ENCODE results near the gene GATB. TPM values are rescaled to one million over a fixed set of nuclear protein-coding genes. Genes with fewer than 3 reads are reported as not detected.

GATB gene
- total and polyA plus RNA-seq, 2 donors (not counting 1 experiment from before 2014, with no cell fraction given), result 18.7 to 20.8 TPM

DNA sequence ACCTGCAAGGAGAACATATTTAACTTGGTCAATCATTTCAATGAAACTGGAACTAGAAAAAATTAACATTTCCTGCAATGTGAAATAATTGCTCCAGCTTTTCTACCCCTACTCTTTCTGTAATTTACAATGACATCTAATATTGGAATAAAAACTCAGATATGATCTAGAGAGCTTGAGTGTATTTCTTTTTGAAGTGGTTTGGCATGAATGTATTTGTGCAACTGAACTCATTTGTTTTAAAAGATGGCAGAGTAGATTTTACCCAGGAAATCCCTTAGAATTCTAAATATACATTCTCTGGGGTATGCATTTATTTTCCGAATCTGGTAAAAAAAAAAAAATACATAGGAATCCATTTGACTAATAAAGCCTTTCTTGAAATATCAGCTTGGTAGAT, 21.5 kb upstream of the GATB start:
- no peak overlapping the region for H3K4me2 ChIP-seq (ENCODE audit: extremely low read depth, insufficient read depth, low read length)

DNA sequence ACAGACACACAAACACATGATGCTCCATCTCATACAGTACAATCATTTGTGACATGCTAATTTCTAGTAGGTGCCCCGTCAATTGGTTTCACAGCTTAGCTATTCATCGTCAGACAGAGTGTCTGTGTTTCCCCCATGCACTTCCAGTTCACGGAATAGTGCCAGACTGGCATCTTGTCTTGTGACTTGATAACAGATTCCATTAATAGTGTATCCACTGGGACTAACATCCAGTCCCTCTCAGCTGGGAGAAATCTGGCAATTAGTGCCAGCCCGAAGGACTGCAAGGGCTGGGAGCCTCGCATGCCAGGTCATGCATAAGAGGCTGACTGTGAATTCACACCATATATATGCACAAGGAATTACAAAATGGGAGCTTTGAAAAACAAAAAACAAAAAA, 20.2 kb upstream of the GATB start:
- H3K4me3 ChIP-seq (replicated peaks in 1 of 4; ENCODE audit: control extremely low read depth in 1 of 4, insufficient read depth in 1 of 4, low read depth in 3 of 4, low read length in 4 of 4), result no peak overlapping the region
- H4K20me1 ChIP-seq (ENCODE audit: control insufficient read depth, extremely low read depth, insufficient read depth, low read length), result no peaks in the 10 kb centered on the region
- H3K9me3 ChIP-seq (ENCODE audit: control insufficient read depth, insufficient read depth, low read depth, low read length), result no peaks in the 10 kb centered on the region
- H3K27me3 ChIP-seq (ENCODE audit: control insufficient read depth, insufficient read depth, low read length), result peaks cover 2% of the 10 kb centered on the region
- no peak overlapping the region for H3K27ac ChIP-seq (ENCODE audit: insufficient read depth, low read length)
- no peaks in the 10 kb centered on the region for H3K36me3 ChIP-seq (ENCODE audit: control insufficient read depth, insufficient read depth, low read length)
- H2AFZ ChIP-seq (ENCODE audit: low read length), result no peak overlapping the region
- no peaks in the 10 kb centered on the region for H3K4me1 ChIP-seq (ENCODE audit: control insufficient read depth, extremely low read depth, insufficient read depth, low read length)
- DNase-seq (ENCODE audit: low read depth in 2 of 2), result no peak
- no peak overlapping the region for H3K4me2 ChIP-seq (ENCODE audit: extremely low read depth, insufficient read depth, low read length)
- no peak for TF ChIP-seq EZH2 (IDR thresholded peaks at IDR 0.05; ENCODE audit: low read length, missing control alignments)
- TF ChIP-seq CTCF (conservative IDR thresholded peaks at IDR 0.05 in 1 of 2, IDR thresholded peaks at IDR 0.05 in 1 of 2; ENCODE audit: low read depth in 1 of 2, low read length in 2 of 2), result no peak
- no peak overlapping the region for H3K9ac ChIP-seq (ENCODE audit: insufficient read depth, low read length)
- H3K79me2 ChIP-seq (ENCODE audit: control insufficient read depth, insufficient read depth, low read length), result no peaks in the 10 kb centered on the region

More for the DNA sequence above, 21.5 kb upstream of the GATB start:
- TF ChIP-seq EZH2 (IDR thresholded peaks at IDR 0.05; ENCODE audit: low read length, missing control alignments) (no peak), CTCF (conservative IDR thresholded peaks at IDR 0.05 in 1 of 2, IDR thresholded peaks at IDR 0.05 in 1 of 2; ENCODE audit: low read depth in 1 of 2, low read length in 2 of 2) (no peak)
- no peak overlapping the region for H3K27ac ChIP-seq (ENCODE audit: insufficient read depth, low read length)
- H4K20me1 ChIP-seq (ENCODE audit: control insufficient read depth, extremely low read depth, insufficient read depth, low read length), result no peaks in the 10 kb centered on the region
- H3K36me3 ChIP-seq (ENCODE audit: control insufficient read depth, insufficient read depth, low read length), result no peaks in the 10 kb centered on the region
- H3K4me1 ChIP-seq (ENCODE audit: control insufficient read depth, extremely low read depth, insufficient read depth, low read length), result no peaks in the 10 kb centered on the region
- H3K27me3 ChIP-seq (ENCODE audit: control insufficient read depth, insufficient read depth, low read length), result peaks cover 2% of the 10 kb centered on the region
- no peaks in the 10 kb centered on the region for H3K9me3 ChIP-seq (ENCODE audit: control insufficient read depth, insufficient read depth, low read depth, low read length)
- H2AFZ ChIP-seq (ENCODE audit: low read length), result no peak overlapping the region
- no peaks in the 10 kb centered on the region for H3K79me2 ChIP-seq (ENCODE audit: control insufficient read depth, insufficient read depth, low read length)
- no peak overlapping the region for H3K9ac ChIP-seq (ENCODE audit: insufficient read depth, low read length)
- no peak overlapping the region for H3K4me3 ChIP-seq (replicated peaks in 1 of 4; ENCODE audit: control extremely low read depth in 1 of 4, insufficient read depth in 1 of 4, low read depth in 3 of 4, low read length in 4 of 4)
- no peak for DNase-seq (ENCODE audit: low read depth in 2 of 2)

GRCh38 chr4:151777471-151777870, 16.7 kb upstream of the GATB start:
- no peaks in the 10 kb centered on the region for H3K4me1 ChIP-seq (ENCODE audit: control insufficient read depth, extremely low read depth, insufficient read depth, low read length)
- no peaks in the 10 kb centered on the region for H4K20me1 ChIP-seq (ENCODE audit: control insufficient read depth, extremely low read depth, insufficient read depth, low read length)
- TF ChIP-seq CTCF (conservative IDR thresholded peaks at IDR 0.05 in 1 of 2, IDR thresholded peaks at IDR 0.05 in 1 of 2; ENCODE audit: low read depth in 1 of 2, low read length in 2 of 2) (no peak), EZH2 (IDR thresholded peaks at IDR 0.05; ENCODE audit: low read length, missing control alignments) (no peak)
- DNase-seq (ENCODE audit: low read depth in 2 of 2), result no peak
- H3K9me3 ChIP-seq (ENCODE audit: control insufficient read depth, insufficient read depth, low read depth, low read length), result no peaks in the 10 kb centered on the region
- H3K27ac ChIP-seq (ENCODE audit: insufficient read depth, low read length), result no peak overlapping the region
- H3K36me3 ChIP-seq (ENCODE audit: control insufficient read depth, insufficient read depth, low read length), result no peaks in the 10 kb centered on the region
- no peak overlapping the region for H3K4me2 ChIP-seq (ENCODE audit: extremely low read depth, insufficient read depth, low read length)
- H3K9ac ChIP-seq (ENCODE audit: insufficient read depth, low read length), result no peak overlapping the region
- H3K4me3 ChIP-seq (replicated peaks in 1 of 4; ENCODE audit: control extremely low read depth in 1 of 4, insufficient read depth in 1 of 4, low read depth in 3 of 4, low read length in 4 of 4), result no peak overlapping the region
- H3K79me2 ChIP-seq (ENCODE audit: control insufficient read depth, insufficient read depth, low read length), result no peaks in the 10 kb centered on the region
- peaks cover 2% of the 10 kb centered on the region for H3K27me3 ChIP-seq (ENCODE audit: control insufficient read depth, insufficient read depth, low read length)
- no peak overlapping the region for H2AFZ ChIP-seq (ENCODE audit: low read length)

Data from fibroblast of lung (primary cell).